BE2C (cell line): ENCODE data around the gene AHI1.

Source experiments
- DNase-seq: peaks from one replicate; pipeline ENCODE4 v3.0.0-alpha.2; 2020
- H3K27me3 ChIP-seq: fragments of 250-450 bp; sonication (Bioruptor Pico); 2 replicates; pipeline ENCODE4 v1.5.1; 2020; ENCODE audit warnings: mild to moderate bottlenecking
- H3K36me3 ChIP-seq: fragments of 250-450 bp; sonication (Bioruptor Pico); 2 replicates; pipeline ENCODE4 v1.5.1; 2020; ENCODE audit warnings: mild to moderate bottlenecking
- H3K4me1 ChIP-seq: fragments of 250-450 bp; sonication (Bioruptor Pico); 2 replicates; pipeline ENCODE4 v1.5.1; 2020
- H3K4me3 ChIP-seq: 2 replicates; pipeline ENCODE4 v1.5.1; 2011; ENCODE audit warnings: low read depth, low read length
- H3K9me3 ChIP-seq: fragments of 250-450 bp; sonication (Bioruptor Pico); 2 replicates; pipeline ENCODE4 v1.5.1; 2020
- TF ChIP-seq, protein P1 (sequence below): IDR thresholded peaks from 2 replicates; pipeline ENCODE4 v1.5.1; 2012; ENCODE audit warnings: mild to moderate bottlenecking, low read depth, low read length

The AHI1 gene

DNA sequence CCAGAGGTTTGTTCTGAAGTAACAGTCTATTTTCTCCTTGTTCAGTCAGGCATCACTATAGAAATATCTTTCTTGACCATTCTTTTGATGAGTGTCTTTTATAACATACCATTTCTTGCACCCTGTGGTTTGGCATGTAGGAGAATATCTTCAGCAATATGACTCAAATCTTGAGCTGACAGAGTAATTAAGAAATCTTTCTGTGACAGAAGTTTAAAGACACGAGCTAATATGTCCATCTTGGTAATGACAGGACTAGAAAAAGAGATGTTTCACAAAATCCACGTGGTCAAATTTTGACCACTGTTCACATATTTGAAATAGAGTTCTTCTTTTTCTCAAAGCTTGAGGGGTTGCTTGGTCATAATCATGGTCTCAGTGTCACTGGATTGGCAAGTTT, 166.5 kb downstream of the AHI1 start:
- Histone ChIP-seq H3K36me3 (no peaks in the 10 kb centered on the region), H3K9me3 (no peaks in the 10 kb centered on the region), H3K4me3 (no peak overlapping the region), H3K4me1 (no peaks in the 10 kb centered on the region), H3K27me3 (no peaks in the 10 kb centered on the region)
- DNase-seq = no peak
- TF ChIP-seq, protein P1, sequence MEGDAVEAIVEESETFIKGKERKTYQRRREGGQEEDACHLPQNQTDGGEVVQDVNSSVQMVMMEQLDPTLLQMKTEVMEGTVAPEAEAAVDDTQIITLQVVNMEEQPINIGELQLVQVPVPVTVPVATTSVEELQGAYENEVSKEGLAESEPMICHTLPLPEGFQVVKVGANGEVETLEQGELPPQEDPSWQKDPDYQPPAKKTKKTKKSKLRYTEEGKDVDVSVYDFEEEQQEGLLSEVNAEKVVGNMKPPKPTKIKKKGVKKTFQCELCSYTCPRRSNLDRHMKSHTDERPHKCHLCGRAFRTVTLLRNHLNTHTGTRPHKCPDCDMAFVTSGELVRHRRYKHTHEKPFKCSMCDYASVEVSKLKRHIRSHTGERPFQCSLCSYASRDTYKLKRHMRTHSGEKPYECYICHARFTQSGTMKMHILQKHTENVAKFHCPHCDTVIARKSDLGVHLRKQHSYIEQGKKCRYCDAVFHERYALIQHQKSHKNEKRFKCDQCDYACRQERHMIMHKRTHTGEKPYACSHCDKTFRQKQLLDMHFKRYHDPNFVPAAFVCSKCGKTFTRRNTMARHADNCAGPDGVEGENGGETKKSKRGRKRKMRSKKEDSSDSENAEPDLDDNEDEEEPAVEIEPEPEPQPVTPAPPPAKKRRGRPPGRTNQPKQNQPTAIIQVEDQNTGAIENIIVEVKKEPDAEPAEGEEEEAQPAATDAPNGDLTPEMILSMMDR = no peak

DNA sequence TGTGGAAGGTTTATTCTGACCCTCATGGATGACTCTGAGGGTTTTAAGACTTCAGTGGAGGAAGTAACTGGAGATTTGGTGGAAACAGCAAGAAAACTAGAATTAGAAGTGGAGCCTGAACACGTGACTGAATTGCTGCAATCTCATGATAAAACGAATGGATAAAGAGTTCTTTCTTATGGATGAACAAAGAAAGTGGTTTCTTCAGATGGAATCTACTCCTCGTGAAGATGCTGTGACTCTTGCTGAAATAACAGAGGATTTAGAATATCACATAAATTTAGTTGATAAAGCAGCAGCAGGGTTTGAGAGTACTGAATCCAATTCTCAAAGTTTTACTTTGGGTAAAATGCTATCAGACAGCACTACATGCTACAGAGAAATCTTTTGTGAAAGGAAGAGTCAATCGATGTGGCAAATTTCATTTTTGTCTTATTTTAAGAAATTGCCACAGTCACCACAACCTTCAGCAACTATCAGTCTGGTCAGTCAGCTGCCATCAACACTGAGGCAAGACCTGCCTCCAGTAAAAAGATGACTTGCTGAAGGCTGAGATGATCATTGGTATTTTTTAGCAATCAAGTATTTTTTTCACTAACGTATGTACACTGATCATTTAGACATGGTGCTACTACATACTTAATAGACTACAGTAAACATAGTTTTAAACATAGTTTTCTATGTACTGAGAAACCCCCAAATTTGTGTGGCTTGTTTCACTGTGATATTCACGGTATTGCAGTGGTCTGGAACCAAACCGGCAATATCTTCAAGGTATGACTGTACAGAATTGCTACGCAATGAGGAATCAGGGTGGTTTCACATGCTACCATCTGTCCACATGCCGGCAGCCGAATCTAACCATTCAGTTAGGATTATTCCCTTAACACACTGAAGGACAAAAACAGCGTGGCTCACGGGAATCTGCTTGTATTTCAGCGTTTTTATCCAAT, 167.4 kb downstream of the AHI1 start:
- H3K4me3 ChIP-seq = no peak overlapping the region
- no peaks in the 10 kb centered on the region for H3K36me3 ChIP-seq
- H3K4me1 ChIP-seq = no peaks in the 10 kb centered on the region
- no peaks in the 10 kb centered on the region for H3K9me3 ChIP-seq
- TF ChIP-seq, protein P1 = no peak
- DNase-seq = no peak
- H3K27me3 ChIP-seq = no peaks in the 10 kb centered on the region

DNA sequence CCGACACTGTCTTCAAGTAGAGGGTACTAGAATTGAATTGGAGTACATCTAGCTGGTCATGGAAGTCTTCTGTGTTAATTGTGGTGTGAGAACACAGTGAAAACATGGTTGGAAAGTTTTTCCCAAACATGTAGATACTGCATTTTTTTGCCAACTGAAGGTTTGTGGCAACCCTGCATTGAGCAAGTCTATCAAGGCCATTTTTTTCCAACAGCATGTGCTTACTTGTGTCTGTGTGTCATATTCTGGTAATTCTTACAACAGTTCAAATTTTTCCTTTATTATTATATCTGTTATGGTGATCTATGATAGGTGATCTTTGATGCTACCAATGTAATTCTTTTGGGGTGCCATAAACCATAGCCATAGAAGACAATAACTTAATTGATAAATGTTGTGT, 169.4 kb downstream of the AHI1 start:
- H3K9me3 ChIP-seq = no peaks in the 10 kb centered on the region
- no peak overlapping the region for H3K4me3 ChIP-seq
- H3K36me3 ChIP-seq = no peaks in the 10 kb centered on the region
- no peak for DNase-seq
- H3K4me1 ChIP-seq = no peaks in the 10 kb centered on the region
- TF ChIP-seq, protein P1 = no peak
- H3K27me3 ChIP-seq = no peaks in the 10 kb centered on the region

DNA sequence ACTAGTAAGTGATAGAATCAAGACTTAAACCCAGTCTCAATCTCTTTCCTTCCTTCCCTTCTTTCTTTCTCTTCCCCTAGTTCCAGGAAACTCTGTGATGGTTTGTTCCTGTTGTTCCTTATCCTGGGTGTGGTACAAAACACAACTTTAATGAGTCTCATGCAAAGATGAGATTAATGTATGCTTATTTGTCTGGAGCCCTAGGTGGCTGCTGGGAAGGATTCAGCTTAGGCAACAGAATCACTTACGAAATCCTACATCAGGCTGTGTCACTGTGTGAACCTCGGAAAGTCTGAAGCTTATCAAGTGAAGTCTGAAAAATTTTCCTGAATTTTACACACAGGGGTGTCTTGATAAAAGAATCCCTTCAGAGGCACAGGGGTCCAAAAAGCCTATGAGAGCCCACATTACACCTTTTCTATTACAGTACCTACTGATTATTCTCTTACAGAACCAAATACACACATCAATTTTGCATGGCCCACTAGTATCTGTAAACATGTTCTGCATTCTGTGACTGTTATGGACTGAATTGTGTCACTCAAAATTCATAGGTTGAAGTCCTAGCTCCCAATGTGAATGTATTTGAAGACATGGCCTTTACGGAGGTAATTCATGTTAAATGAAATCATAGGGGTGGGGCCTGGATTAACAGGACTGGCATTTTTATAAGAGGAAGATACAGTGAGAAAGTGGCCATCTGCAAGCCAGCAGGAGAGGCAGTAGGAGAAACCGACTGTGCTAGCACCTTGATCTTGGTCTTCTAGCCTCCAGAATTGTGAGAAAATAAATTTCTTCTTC, 171.7 kb downstream of the AHI1 start:
- TF ChIP-seq, protein P1 = no peak
- Histone ChIP-seq H3K27me3 (no peaks in the 10 kb centered on the region), H3K4me1 (no peaks in the 10 kb centered on the region), H3K9me3 (no peaks in the 10 kb centered on the region), H3K36me3 (no peaks in the 10 kb centered on the region), H3K4me3 (no peak overlapping the region)
- no peak for DNase-seq

DNA sequence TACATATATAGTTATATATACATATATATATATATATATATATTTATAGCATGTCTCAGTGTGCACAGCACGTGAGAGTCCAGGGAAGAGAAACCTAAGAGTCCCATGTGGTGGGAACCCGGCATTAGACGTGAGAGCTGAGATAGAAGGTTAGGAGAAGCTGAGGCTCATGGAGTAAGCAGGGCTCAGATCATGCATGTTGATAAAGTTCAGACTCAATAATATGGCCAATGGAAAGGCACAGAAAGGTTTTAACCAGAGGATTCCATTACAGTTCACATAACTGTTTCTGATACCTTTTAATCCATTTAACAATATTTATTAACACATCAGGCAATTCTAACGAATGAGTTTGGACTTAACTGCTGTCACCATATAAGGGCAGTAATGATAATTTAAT, 173.0 kb downstream of the AHI1 start:
- Histone ChIP-seq H3K27me3 (no peaks in the 10 kb centered on the region), H3K36me3 (no peaks in the 10 kb centered on the region), H3K4me1 (no peaks in the 10 kb centered on the region), H3K9me3 (no peaks in the 10 kb centered on the region), H3K4me3 (no peak overlapping the region)
- DNase-seq = no peak
- TF ChIP-seq, protein P1 = no peak

DNA sequence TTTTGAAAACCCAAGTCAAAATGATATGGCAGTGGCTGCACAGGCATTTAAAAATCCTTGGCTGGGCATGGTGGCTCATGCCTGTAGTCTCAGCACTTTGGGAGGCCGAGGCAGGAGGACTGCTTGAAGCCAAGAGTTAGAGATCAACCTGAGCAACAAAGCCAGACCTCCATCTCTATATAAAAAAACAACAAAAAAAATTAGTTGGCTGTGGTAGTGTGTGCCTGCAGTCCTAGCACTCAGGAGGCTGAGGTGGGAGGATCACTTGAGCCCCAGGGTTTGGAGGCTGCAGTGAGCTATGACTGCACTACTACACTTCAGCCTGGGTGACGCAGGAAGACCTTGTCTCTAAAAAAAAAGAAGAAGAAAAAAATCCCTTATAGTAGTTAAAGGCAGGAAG, 173.6 kb downstream of the AHI1 start:
- H3K36me3 ChIP-seq = no peaks in the 10 kb centered on the region
- no peaks in the 10 kb centered on the region for H3K4me1 ChIP-seq
- H3K27me3 ChIP-seq = no peaks in the 10 kb centered on the region
- no peak for DNase-seq
- TF ChIP-seq, protein P1 = no peak
- no peak overlapping the region for H3K4me3 ChIP-seq
- H3K9me3 ChIP-seq = no peaks in the 10 kb centered on the region
